ENCODE measurements around the gene ARHGAP4. TPM values are rescaled to one million over a fixed set of nuclear protein-coding genes. Genes with fewer than 3 reads are reported as not detected.

ARHGAP4 gene
- total and polyA plus RNA-seq, 11 donors: 6.8 to 55.8 (median 12.9) TPM

DNA sequence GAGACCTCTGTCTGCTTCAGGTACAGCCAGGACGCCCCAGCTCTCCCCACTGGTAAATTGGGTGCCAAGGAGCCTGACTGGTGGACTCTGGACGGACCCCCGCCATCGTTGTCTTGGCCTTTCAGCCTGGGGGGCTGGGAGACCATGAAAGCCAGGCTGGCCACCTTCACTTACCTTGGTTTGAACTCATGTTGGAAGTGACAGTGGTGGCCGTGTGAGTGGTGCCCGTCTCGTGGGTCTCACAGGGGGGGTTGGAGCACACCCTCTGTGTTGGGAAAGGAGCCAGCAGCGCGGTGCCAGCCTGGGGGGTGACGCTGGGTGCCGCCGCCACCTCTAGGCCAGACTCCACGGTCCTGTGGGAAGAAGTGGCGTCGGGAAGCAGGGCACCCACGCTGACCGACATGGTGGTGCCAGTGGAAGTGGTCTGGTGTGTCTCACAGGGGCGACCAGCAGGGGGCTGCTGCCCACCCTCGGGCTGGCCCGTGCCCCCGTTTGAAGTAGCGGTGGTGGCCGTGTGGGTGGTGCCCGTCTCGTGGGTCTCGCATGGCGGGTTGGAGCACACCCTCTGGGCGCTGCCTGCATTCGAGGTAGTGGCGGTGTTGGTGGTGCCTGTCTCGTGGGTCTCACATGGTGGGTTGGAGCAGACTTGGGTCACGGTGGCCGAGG lies 28.0 kb upstream of the ARHGAP4 start:
- no peaks in the 10 kb centered on the region for H3K9me3 ChIP-seq
- H3K4me3 ChIP-seq: no peak overlapping the region
- 84 to 85% (median 85%) methylated on average over 17 to 33 of the region's 33 CpGs for WGBS, 4 donors
- peak overlapping the region in 3 of 12 donors; percentile 52 to 86 (median 72) for H3K27ac ChIP-seq
- TF ChIP-seq, protein P1, sequence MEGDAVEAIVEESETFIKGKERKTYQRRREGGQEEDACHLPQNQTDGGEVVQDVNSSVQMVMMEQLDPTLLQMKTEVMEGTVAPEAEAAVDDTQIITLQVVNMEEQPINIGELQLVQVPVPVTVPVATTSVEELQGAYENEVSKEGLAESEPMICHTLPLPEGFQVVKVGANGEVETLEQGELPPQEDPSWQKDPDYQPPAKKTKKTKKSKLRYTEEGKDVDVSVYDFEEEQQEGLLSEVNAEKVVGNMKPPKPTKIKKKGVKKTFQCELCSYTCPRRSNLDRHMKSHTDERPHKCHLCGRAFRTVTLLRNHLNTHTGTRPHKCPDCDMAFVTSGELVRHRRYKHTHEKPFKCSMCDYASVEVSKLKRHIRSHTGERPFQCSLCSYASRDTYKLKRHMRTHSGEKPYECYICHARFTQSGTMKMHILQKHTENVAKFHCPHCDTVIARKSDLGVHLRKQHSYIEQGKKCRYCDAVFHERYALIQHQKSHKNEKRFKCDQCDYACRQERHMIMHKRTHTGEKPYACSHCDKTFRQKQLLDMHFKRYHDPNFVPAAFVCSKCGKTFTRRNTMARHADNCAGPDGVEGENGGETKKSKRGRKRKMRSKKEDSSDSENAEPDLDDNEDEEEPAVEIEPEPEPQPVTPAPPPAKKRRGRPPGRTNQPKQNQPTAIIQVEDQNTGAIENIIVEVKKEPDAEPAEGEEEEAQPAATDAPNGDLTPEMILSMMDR (IDR thresholded peaks at IDR 0.05): no peak
- TF ChIP-seq POLR2A (IDR thresholded peaks at IDR 0.05): no peak
- ATAC-seq (no peak), DNase-seq (peak in 1 of 5 donors; percentile 46)
- intact Hi-C loops (cut with DNase I): loop anchor here (1.0 to 10.0 kb wide), 6 partner anchors 189 to 995 kb away; partner anchors contain the start of gene PLXNB3 (in 9 of the 10)
- no peaks in the 10 kb centered on the region for H3K27me3 ChIP-seq
- peaks cover 0 to 19% (median 5%) of the 10 kb centered on the region in 12 donors for H3K4me1 ChIP-seq
- peaks cover 0 to 100% (median 79%) of the 10 kb centered on the region in 9 donors for H3K36me3 ChIP-seq

DNA sequence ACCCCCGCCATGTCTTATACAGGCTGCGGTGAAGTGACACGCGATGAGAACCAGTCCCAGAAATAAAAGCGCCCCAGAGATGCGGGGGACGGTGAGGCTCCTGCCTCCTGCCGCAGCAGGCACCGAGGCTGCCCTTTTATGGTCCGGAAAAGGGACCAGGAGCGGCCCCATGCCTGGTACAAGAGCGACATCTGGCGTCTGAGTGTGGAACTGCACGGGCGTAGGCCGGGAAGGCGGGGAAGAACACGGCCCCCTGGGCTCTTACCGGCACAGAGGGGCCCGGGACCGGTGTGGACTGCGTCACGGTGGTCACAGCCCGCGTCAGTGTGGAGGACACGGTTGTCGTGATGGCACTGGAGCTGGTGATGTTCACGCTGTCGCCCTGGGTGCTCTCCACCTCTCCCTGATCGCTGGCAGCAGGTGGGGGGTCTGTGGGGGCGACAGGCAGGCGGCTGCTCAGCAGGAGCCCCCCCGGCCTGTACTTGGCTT lies 27.3 kb upstream of the ARHGAP4 start:
- WGBS, 4 donors: 18 to 40% (median 29%) methylated on average over 2 to 33 of the region's 33 CpGs
- peaks cover 0 to 96% (median 72%) of the 10 kb centered on the region in 9 donors for H3K36me3 ChIP-seq
- H3K27ac ChIP-seq: peak overlapping the region in 7 of 12 donors; percentile 32 to 86 (median 49)
- intact Hi-C loops (cut with DNase I): loop anchor here in 9 of 10 donors (1.0 to 10.0 kb wide), 5 partner anchors 189 to 995 kb away; partner anchors contain the start of gene PLXNB3 (in 9 of the 9)
- peaks cover 0 to 26% (median 5%) of the 10 kb centered on the region in 12 donors for H3K4me1 ChIP-seq
- no peak overlapping the region for H3K4me3 ChIP-seq
- TF ChIP-seq, protein P1 (IDR thresholded peaks at IDR 0.05): peak; percentile 78 to 99 (median 88)
- no peak for TF ChIP-seq POLR2A (IDR thresholded peaks at IDR 0.05)
- H3K9me3 ChIP-seq: no peaks in the 10 kb centered on the region
- peak; percentile 34 to 76 (median 68) for ATAC-seq
- no peaks in the 10 kb centered on the region for H3K27me3 ChIP-seq
- peak; percentile 60 to 77 (median 65) for DNase-seq

DNA sequence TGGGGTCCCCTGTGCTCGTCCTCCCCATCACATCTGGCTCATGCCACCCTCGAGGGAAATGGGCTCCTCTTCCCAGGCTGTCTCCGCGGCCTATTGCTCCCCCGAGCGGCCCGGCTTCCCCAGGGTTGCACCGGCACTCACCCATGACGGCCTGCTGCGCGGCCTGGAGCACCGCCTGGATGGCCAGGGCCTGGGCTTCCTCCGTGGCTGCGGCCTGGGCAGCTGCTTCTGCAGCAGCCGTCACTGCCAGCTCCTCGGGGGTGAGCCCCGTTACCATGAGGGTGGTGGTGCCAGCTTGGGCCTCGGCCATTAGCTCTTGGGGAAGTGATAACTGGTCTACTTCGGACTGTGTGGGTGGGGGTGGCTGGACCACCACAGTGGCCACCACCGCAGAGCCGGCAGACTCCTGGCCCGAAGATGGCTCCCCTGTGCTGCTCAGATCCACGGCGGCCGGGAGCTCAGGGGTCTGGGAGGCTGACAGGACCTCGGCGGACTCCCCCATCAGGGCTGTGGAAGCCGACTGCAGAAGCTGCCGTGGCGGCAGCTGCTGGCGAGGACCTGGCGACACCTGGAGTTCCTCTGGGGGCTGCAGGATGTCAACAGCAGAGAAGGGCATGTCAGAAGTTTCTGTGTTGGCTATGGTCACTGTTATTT lies 26.4 kb upstream of the ARHGAP4 start:
- H3K36me3 ChIP-seq: peaks cover 0 to 87% (median 63%) of the 10 kb centered on the region in 9 donors
- ATAC-seq: no peak
- H3K27ac ChIP-seq: peak overlapping the region in 6 of 12 donors; percentile 32 to 86 (median 48)
- DNase-seq: no peak
- H3K27me3 ChIP-seq: no peaks in the 10 kb centered on the region
- TF ChIP-seq POLR2A (IDR thresholded peaks at IDR 0.05): no peak
- TF ChIP-seq, protein P1 (IDR thresholded peaks at IDR 0.05): no peak
- peaks cover 0 to 33% (median 8%) of the 10 kb centered on the region in 12 donors for H3K4me1 ChIP-seq
- intact Hi-C loops (cut with DNase I): loop anchor here in 9 of 10 donors (1.0 to 10.0 kb wide), 5 partner anchors 188 to 994 kb away; partner anchors contain the start of gene PLXNB3 (in 9 of the 9)
- WGBS, 4 donors: 89 to 94% (median 89%) methylated on average over 30 to 32 of the region's 32 CpGs
- H3K4me3 ChIP-seq: no peak overlapping the region
- no peaks in the 10 kb centered on the region for H3K9me3 ChIP-seq

All from heart left ventricle (tissue), 16 donors.